NCI-H345 (cell line): ENCODE data around the gene MATK.

ENCODE experiments used
- DNase-seq: peaks from one replicate; lab custom pipeline; 2025; lab: John Stamatoyannopoulos, UW

Gene MATK

DNA sequence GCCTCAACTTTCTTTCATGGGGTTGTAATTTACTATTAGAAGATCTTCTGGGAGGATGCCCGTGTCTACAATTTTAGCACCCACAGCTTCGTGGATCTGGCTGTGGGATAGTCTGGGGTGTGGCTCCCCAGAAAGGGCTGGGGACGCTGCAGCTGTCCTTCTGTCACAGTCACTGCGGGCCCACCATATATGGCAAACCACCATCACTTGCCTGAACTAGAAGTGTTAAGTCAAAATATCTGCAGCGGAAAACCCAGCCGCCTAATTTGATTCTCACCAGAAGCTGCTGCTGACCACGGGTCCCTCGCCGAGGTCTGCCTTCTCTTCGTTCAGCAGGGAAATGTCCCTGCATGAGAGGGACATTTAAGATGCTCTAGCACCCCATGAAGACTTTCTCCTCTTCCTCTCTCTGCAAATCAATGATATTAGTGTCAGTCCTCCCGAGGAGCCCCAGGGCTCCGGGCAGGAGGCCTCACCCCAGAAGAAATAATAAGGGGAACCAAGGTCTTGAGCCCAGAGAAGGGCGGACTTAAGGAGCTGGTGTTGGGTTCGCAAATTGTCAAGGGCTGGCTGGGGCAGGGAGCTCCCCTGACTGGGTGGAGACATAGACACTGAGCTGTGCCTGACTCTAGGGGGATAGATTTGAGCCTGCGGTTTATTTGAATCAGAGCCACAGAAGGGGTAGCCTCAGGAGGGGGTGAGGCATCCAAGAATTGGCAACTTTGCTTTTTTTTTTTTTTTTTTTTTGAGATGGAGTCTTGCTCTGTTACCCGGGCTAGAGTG is 3.0 kb upstream of the MATK start:
- no peak for DNase-seq

- no peak for DNase-seq
Observed at GRCh38 chr19:3785451-3785937, 687 bp downstream of the MATK start.

GRCh38 chr19:3784607-3785450 is 1.4 kb downstream of the MATK start:
- DNase-seq, result no peak

DNA sequence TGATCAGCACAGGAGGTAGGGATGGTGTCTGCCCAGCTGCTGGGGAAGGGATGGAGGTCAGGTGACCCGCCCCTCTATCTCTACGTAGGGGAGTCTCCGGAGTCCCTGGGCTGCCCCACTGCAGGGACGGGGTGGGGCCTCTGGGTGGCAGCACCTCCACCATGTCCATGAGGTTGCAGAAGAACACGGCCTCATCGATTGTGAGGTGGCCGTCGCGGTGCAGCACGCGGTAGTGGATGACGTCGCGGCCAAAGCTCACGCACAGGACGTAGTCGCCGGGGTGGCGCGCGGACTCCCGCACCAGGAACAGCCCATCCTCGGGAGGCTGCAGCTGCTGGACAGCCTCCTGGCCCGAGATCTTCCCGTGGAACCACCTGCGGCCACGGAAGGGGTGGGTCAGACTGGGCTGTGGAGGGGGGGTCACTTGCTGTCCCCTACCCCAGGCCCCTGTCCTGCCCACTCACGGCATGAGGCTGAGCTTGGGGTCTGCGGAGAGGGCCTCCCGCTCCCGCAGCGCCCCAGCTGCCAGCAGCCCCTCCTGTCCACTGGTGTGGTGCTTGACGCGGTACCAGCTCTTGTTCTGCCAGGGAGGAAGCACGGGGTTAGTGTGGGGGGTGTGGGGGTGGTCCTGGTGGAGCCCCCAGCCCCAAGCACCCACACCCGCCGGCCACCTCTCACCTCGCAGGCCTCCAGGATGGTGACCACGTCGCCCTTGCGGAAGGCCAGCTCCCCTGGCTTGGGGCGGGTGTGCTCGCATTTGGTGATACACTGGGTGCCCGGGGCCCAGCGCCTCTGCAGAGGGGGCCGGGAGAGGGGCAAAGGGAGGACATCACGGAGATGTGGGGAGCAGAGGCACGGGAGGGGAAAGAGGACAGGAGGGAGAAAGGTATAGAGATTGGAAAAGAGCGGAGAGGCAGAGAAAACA is 2.3 kb downstream of the MATK start:
- DNase-seq, result peak; percentile 21

- DNase-seq, result no peak
Observed at GRCh38 chr19:3782903-3783302, 3.3 kb downstream of the MATK start.

DNA sequence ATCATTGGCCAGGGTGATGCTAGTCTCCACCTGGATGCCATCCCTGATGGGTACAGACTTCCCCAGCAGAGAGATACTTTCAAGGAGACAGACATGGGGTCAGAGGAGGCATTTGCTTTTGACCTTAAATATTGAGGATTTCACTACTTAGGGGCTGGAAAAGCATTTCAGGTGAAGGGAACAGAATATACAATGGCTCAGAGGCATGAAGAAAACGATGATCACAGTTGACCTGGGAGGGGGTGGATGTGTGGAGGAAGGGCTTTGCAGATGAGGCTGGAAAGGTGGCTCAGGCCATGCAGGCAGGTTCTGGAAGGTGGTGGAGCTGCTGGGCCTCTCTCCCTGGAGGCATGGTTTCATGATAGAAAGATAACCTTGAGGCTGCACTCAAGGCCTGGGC is 3.9 kb downstream of the MATK start:
- DNase-seq, result no peak

DNA sequence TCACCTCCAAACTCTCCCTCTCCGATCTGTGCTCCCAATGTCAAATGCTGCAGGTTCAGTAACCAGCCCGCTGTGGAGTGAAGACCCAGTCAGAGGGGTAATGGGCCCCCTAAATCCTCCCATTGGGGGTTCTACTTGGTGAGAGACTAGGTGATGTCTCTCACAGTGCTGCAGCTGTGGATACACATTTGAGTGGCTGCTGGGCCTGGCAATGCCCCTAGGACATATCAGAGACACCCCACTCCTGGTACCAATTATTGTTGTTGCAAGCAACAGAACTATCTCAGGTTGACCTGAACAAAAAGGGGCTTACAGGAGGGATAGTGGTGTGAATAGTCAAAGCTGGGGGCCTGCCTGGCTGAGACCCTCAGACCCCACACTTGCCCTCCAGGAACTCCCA is 4.6 kb downstream of the MATK start:
- DNase-seq, result no peak

DNA sequence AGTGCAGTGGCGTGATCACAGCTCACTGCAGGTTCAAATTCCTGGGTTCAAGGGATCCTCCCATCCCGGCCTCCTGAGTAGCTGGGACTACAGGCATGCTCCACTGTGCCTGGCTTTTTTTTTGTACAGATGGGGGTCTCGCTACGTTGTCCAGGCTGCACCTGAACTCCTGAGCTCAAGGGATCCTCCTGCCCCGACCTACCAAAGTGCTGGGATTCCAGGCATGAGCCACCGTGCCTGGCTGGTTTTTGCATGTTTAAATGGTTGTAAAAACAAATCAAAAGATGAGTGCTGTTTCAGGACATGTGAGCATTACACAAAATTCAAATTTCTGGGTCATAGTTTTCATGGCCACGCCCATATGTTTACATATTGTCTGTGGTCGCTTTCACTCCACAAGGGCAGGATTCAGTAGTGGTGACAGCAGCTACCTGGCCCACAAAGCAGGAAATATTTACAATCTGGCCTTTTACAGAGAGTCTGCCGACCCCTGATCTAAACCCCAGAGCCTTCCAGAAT is 5.3 kb downstream of the MATK start:
- DNase-seq, result no peak

DNA sequence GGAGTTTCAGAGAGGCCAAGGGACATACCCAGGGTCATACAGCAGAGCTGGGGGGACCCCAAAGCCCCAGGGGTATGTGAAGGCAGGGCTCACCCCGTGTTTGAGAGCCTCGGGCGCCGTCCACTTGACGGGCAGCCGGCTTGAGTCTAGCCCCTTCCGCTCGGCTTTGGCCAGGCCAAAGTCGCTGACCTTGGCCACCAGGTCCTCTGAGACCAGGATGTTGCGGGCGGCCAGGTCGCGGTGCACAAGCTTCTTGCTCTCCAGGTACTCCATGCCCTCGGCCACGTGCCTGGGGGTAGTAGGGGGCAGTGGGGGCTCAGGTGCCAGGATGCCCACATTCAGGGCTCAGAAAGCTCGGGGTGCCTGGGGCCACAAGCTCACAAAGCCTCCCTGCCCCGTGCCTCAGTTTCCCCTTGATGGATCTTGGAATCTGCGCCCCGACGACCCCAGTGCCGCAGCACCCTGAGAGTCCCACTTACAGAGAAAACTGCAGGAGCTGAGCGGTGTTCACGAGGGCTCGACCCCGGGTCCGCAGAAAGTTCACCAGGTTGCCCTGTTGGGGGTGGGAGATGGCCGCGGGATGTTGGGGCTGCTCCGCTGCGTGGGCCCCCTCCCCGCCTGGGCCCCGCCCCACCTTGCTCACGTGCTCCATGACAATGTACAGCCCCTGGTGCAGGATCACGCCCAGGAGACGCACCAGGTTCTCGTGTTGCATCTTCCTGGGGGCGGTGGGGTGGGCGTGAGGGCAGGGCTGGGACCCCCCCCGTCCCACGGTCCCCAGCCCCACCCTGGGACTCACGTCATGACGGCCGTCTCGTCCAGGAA is 7.1 kb downstream of the MATK start:
- no peak for DNase-seq

GRCh38 chr19:3778104-3778867 is 7.9 kb downstream of the MATK start:
- no peak for DNase-seq

DNA sequence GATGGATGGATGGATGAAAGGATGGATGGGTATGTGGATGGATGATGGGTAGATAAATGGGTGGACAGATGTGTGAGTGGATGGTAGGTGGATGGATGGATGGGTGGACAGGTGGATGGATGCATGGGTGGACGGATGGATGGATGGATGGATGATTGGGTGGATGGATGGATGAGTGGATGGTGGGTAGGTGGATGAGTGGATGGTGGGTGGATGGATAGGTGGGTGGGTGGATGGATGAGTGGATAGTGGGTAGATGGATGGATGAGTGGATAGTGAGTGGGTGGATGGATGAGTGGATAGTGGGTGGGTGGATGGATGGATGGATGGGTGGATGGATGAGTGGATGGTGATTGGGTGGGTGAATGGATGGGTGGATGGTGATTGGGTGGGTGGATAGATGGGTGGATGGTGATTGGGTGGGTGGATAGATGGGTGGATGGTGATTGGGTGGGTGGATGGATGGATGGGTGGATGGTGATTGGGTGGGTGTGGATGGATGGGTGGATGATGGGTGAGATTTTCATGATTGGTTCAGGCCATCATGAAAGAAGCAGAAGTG is 9.6 kb downstream of the MATK start:
- no peak for DNase-seq

GRCh38 chr19:3775831-3776230 is 10.3 kb downstream of the MATK start:
- DNase-seq, result no peak

DNA sequence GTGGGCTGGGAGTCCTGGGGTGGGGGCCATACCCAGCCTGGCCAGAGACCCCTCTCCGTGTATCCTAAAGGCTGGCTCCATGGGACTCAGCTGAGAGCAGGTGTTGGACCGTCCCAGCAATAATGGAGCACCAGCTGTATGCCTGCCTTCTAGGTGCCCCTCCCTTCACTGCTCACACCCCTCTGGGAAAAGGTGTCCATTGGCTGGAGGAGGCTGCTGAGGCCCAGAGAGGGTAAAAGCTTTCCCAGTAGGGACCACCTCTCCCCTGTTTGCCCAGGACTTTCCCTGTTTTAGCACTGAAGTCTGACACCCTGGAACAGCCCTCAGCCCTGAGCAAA is 10.8 kb downstream of the MATK start:
- DNase-seq, result no peak

GRCh38 chr19:3774621-3775373 is 11.4 kb downstream of the MATK start:
- no peak for DNase-seq

- no peak for DNase-seq
Observed at GRCh38 chr19:3773814-3774515, 12.2 kb downstream of the MATK start.

DNA sequence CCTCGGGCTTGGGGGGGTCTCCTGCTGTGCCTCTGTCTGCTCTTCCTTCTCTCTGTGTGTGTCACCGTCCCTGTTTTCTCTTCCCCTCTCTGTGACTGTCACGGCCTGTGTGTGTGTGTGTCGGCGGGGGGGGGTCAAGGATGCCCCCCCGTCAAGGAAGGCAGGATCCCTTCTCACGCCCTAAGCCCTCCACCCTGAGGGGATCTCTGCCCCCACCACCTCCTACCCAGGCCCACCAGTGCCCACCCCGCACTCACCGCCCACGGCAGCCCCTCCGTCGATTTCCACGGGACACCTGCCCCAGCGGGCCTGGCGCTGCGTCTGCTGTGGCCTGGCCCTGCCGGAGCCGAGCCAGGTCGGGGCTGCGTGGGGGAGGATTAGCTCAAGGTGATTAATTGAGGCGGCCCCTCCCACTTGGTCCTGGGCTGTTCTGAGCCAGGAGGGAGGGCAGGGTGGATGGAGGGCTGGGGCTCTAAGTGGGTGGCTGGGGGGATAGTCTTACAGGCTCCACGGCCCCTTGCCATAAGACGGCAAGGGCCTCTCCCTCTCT is 14.2 kb downstream of the MATK start, which contains the start of gene RAX2:
TSS of gene RAX2 (minus strand) at position 323 of the 550 bp plus-strand sequence. CDS start 486 bp downstream, outside the sequence.
- no peak for DNase-seq

DNA sequence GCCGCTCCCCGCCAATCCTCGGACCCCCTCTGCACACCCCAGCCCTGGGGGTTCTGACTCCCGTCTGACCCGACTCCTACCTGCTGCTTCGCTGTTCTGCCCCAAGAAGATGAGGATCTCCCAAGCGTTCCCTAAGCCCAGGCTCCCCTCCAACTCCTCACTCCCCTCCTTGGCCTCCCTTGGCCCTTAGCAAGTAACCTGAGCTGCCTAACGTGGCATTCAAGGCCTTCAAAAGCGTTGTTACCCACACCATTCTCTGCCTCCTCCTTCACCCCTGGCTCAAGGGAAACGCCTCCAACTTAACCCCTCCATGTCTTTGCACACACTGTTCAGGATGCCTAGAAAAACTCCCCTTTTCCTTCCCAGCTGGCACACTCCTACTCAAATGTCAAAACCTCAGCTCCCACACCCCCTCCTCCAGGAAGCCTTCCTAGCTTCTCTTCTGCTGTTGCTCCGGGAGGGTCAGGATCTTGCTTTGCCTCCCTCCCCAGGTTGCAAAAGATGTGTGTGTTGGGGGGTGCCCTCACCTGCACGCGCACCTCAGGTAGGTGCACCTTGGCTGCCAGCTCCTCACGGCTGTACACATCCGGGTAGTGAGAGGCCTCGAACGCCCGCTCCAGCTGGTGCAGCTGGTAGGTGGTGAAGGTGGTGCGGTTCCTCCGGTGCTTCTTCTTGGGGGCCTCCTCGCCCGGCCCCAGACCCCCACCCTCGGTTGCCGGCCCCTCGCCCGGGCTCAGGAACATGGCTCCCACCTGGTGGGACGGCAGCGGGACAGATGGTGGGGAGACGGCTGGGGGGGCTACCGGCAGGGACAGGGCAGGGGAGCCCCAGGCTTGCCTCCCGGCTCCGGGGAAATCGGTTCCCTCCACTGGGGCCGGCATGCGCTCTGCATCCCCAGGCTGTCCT is 14.9 kb downstream of the MATK start:
- no peak for DNase-seq
